ENCODE data around the gene CYB5D1.

The CYB5D1 gene

GRCh38 chr17:7838090-7839075, 19.4 kb upstream of the CYB5D1 start:
- Histone ChIP-seq H3F3A (ENCODE audit: insufficient read depth) (peaks cover 59% of the 10 kb centered on the region), H3K79me2 (ENCODE audit: insufficient read depth, low read length) (0 out of 2 replicates have a peak, but pooled peaks cover 4% of the 10 kb centered on the region), H3K36me3 (ENCODE audit: low read length) (no peaks in the 10 kb centered on the region), H3K9me3 (ENCODE audit: insufficient read depth, low read length) (no peaks in the 10 kb centered on the region), H3K27me3 (ENCODE audit: low read length) (no peaks in the 10 kb centered on the region), H2AFZ (ENCODE audit: low read depth, low read length, severe bottlenecking) (no peak overlapping the region), H3K9me2 (replicated peaks; ENCODE audit: insufficient read depth, low read length) (no peaks in the 10 kb centered on the region), H3K4me3 (ENCODE audit: insufficient read depth, low read length, poor library complexity, severe bottlenecking) (peak overlapping the region; percentile 81), H3K4me2 (ENCODE audit: low read depth, low read length, poor library complexity, severe bottlenecking) (peak overlapping the region; percentile 94), H3K9ac (ENCODE audit: low read length) (peak overlapping the region; percentile 71), H4K20me1 (ENCODE audit: low read depth, low read length) (no peaks in the 10 kb centered on the region), H3K27ac (ENCODE audit: low read depth, low read length) (peak overlapping the region; percentile 94)
- TF ChIP-seq EZH2phosphoT487 (conservative IDR thresholded peaks at IDR 0.05; ENCODE audit: low read length) (no peak), CTCF (IDR thresholded peaks at IDR 0.05; ENCODE audit: insufficient read depth, low read length, poor library complexity, severe bottlenecking) (no peak)

GRCh38 chr17:7839190-7839875, 18.5 kb upstream of the CYB5D1 start:
- H3K9ac ChIP-seq (ENCODE audit: low read length) = no peak overlapping the region
- TF ChIP-seq EZH2phosphoT487 (conservative IDR thresholded peaks at IDR 0.05; ENCODE audit: low read length) (no peak), CTCF (IDR thresholded peaks at IDR 0.05; ENCODE audit: insufficient read depth, low read length, poor library complexity, severe bottlenecking) (no peak)
- H4K20me1 ChIP-seq (ENCODE audit: low read depth, low read length) = no peaks in the 10 kb centered on the region
- no peaks in the 10 kb centered on the region for H3K9me2 ChIP-seq (replicated peaks; ENCODE audit: insufficient read depth, low read length)
- no peaks in the 10 kb centered on the region for H3K36me3 ChIP-seq (ENCODE audit: low read length)
- H3K27me3 ChIP-seq (ENCODE audit: low read length) = no peaks in the 10 kb centered on the region
- peaks cover 8% of the 10 kb centered on the region; the same call in 1 of the 2 replicates for H3K79me2 ChIP-seq (ENCODE audit: insufficient read depth, low read length)
- peak overlapping the region; percentile 92 for H3K4me2 ChIP-seq (ENCODE audit: low read depth, low read length, poor library complexity, severe bottlenecking)
- H3K9me3 ChIP-seq (ENCODE audit: insufficient read depth, low read length) = no peaks in the 10 kb centered on the region
- no peak overlapping the region for H3K4me3 ChIP-seq (ENCODE audit: insufficient read depth, low read length, poor library complexity, severe bottlenecking)
- peaks cover 62% of the 10 kb centered on the region for H3F3A ChIP-seq (ENCODE audit: insufficient read depth)
- H2AFZ ChIP-seq (ENCODE audit: low read depth, low read length, severe bottlenecking) = no peak overlapping the region
- H3K27ac ChIP-seq (ENCODE audit: low read depth, low read length) = peak overlapping the region; percentile 94

- Histone ChIP-seq H3F3A (ENCODE audit: insufficient read depth) (peaks cover 62% of the 10 kb centered on the region), H3K4me3 (ENCODE audit: insufficient read depth, low read length, poor library complexity, severe bottlenecking) (no peak overlapping the region), H3K9me3 (ENCODE audit: insufficient read depth, low read length) (no peaks in the 10 kb centered on the region), H3K4me2 (ENCODE audit: low read depth, low read length, poor library complexity, severe bottlenecking) (peak overlapping the region; percentile 92), H3K36me3 (ENCODE audit: low read length) (no peaks in the 10 kb centered on the region), H3K9me2 (replicated peaks; ENCODE audit: insufficient read depth, low read length) (no peaks in the 10 kb centered on the region), H3K27ac (ENCODE audit: low read depth, low read length) (peak overlapping the region; percentile 94), H3K79me2 (ENCODE audit: insufficient read depth, low read length) (peaks cover 8% of the 10 kb centered on the region; the same call in 1 of the 2 replicates), H4K20me1 (ENCODE audit: low read depth, low read length) (no peaks in the 10 kb centered on the region), H3K9ac (ENCODE audit: low read length) (peak overlapping the region; percentile 80), H3K27me3 (ENCODE audit: low read length) (no peaks in the 10 kb centered on the region), H2AFZ (ENCODE audit: low read depth, low read length, severe bottlenecking) (no peak overlapping the region)
- no peak for TF ChIP-seq CTCF (IDR thresholded peaks at IDR 0.05; ENCODE audit: insufficient read depth, low read length, poor library complexity, severe bottlenecking)
Measured at GRCh38 chr17:7839876-7840261, 17.9 kb upstream of the CYB5D1 start.
